Caco-2 (cell line): ENCODE data around the gene THOC6. TPM values are rescaled to one million over a fixed set of nuclear protein-coding genes. Genes with fewer than 3 reads are reported as not detected.

ENCODE experiments used
- BruUV-seq: library from RNA; stranded (reverse); fragments of 400-500 nt; replicated peaks from 2 replicates; lab custom pipeline; 2021; lab: Mats Ljungman, UMichigan
- CTCF ChIA-PET: fragments of 300-600 bp; sonication (Branson Sonifier 250); formaldehyde crosslinking; loops from one replicate; lab custom pipeline; 2022; ENCODE audit warnings: antibody characterized with exemption; lab: Charles Lee
- POLR2A ChIA-PET: fragments of 300-600 bp; sonication (Branson Sonifier 250); formaldehyde crosslinking; loops from one replicate; lab custom pipeline; 2022; ENCODE audit warnings: antibody characterized with exemption; lab: Charles Lee
- DNase-seq, 2 experiments: peaks; one replicate each; pipeline versions ENCODE4 v3.0.0 to v3.0.0-alpha.2; 2020 to 2022
- H3K27me3 ChIP-seq: replicated peaks from 2 replicates; pipeline ENCODE4 v1.6.0; 2011; ENCODE audit warnings: low read length; ENCODE audit not compliant: control insufficient read depth, insufficient read depth
- H3K36me3 ChIP-seq: 2 replicates; pipeline ENCODE4 v1.5.1; 2011; ENCODE audit warnings: low read length; ENCODE audit not compliant: control insufficient read depth, insufficient read depth
- H3K4me1 ChIP-seq: fragments of 250-450 bp; sonication (Bioruptor Pico); 2 replicates; pipeline ENCODE4 v1.5.1; 2020; ENCODE audit warnings: mild to moderate bottlenecking
- H3K4me3 ChIP-seq: 2 replicates; pipeline ENCODE4 v1.5.1; 2011; ENCODE audit warnings: low read depth, mild to moderate bottlenecking, control low read depth, low read length
- H3K9me3 ChIP-seq: fragments of 250-450 bp; sonication (Bioruptor Pico); 2 replicates; pipeline ENCODE4 v1.5.1; 2020; ENCODE audit warnings: mild to moderate bottlenecking, moderate library complexity
- H3K27ac Mint-ChIP-seq: one replicate; pipeline ENCODE4 v1.8.0; 2022; ENCODE audit warnings: mixed read lengths; ENCODE audit not compliant: unreplicated experiment
- H3K27me3 Mint-ChIP-seq: one replicate; pipeline ENCODE4 v1.8.0; 2022; ENCODE audit warnings: mixed read lengths; ENCODE audit not compliant: insufficient read depth, unreplicated experiment
- H3K36me3 Mint-ChIP-seq: one replicate; pipeline ENCODE4 v1.8.0; 2022; ENCODE audit warnings: mild to moderate bottlenecking, mixed read lengths; ENCODE audit not compliant: insufficient read depth, unreplicated experiment
- H3K4me1 Mint-ChIP-seq: one replicate; pipeline ENCODE4 v1.8.0; 2022; ENCODE audit warnings: low read depth, mixed read lengths; ENCODE audit not compliant: unreplicated experiment
- H3K4me3 Mint-ChIP-seq: one replicate; pipeline ENCODE4 v1.8.0; 2022; ENCODE audit warnings: mild to moderate bottlenecking, moderate library complexity, mixed read lengths; ENCODE audit not compliant: unreplicated experiment
- H3K9me3 Mint-ChIP-seq: one replicate; pipeline ENCODE4 v1.8.0; 2022; ENCODE audit warnings: mixed read lengths; ENCODE audit not compliant: unreplicated experiment
- intact Hi-C: fragments of 100-400 bp; cut with micrococcal nuclease; formaldehyde crosslinking; loops from one replicate; pipeline ENCODE4 v1.10.0; 2022; ENCODE audit not compliant: unreplicated experiment
- total RNA-seq: library from RNA; stranded (reverse); gene quantifications from 2 replicates; pipeline ENCODE4 v1.2.3, GENCODE V29; 2022
- TF ChIP-seq, protein P1 (sequence below), 2 experiments: fragments of 200-600 bp in 1 of 2; IDR thresholded peaks; 1 replicate in 1 of 2; 2 replicates in 1 of 2; pipeline versions ENCODE4 v1.5.1 to v1.8.0; 2011 to 2022; ENCODE audit warnings: antibody characterized with exemption in 1 of 2, control low read depth in 1 of 2, inconsistent platforms in 1 of 2, low read depth in 1 of 2, low read length in 1 of 2, mild to moderate bottlenecking in 1 of 2, moderate library complexity in 1 of 2; ENCODE audit not compliant: insufficient read depth in 1 of 2, severe bottlenecking in 1 of 2, unreplicated experiment in 1 of 2

THOC6 gene
- total RNA-seq, 1 experiment from 2014 or later = 48.0 TPM

- Histone ChIP-seq H3K4me1 (peaks cover 33% of the 10 kb centered on the region), H3K9me3 (no peaks in the 10 kb centered on the region), H3K36me3 (peaks cover 6% of the 10 kb centered on the region), H3K27me3 (no peaks in the 10 kb centered on the region), H3K4me3 (peak overlapping the region; percentile 69)
- peaks cover 21% of the 10 kb centered on the region for H3K4me1 Mint-ChIP-seq
- peaks cover 73% of the 10 kb centered on the region for H3K36me3 Mint-ChIP-seq
- H3K4me3 Mint-ChIP-seq = peak overlapping the region; percentile 72
- intact Hi-C loops = no loop called here
- no peaks in the 10 kb centered on the region for H3K9me3 Mint-ChIP-seq
- ChIA-PET CTCF (interaction anchor here (0.6 to 6.9 kb wide), 4 partner anchors 9 to 21 kb away, joined by 3 to 113 read pairs (median 19); no protein-coding TSS in a partner anchor), POLR2A (interaction anchor here (0.6 to 5.8 kb wide), 4 partner anchors 17 to 154 kb away, joined by 4 to 83 read pairs (median 8); no protein-coding TSS in a partner anchor)
- H3K27me3 Mint-ChIP-seq = no peaks in the 10 kb centered on the region
- DNase-seq = peak; percentile 88 to 90
- TF ChIP-seq, protein P1, sequence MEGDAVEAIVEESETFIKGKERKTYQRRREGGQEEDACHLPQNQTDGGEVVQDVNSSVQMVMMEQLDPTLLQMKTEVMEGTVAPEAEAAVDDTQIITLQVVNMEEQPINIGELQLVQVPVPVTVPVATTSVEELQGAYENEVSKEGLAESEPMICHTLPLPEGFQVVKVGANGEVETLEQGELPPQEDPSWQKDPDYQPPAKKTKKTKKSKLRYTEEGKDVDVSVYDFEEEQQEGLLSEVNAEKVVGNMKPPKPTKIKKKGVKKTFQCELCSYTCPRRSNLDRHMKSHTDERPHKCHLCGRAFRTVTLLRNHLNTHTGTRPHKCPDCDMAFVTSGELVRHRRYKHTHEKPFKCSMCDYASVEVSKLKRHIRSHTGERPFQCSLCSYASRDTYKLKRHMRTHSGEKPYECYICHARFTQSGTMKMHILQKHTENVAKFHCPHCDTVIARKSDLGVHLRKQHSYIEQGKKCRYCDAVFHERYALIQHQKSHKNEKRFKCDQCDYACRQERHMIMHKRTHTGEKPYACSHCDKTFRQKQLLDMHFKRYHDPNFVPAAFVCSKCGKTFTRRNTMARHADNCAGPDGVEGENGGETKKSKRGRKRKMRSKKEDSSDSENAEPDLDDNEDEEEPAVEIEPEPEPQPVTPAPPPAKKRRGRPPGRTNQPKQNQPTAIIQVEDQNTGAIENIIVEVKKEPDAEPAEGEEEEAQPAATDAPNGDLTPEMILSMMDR (IDR thresholded peaks at IDR 0.05; ENCODE audit: insufficient read depth in 1 of 2, low read depth in 1 of 2, low read length in 1 of 2, severe bottlenecking in 1 of 2, unreplicated experiment in 1 of 2) = no peak
- no TSS peak for BruUV-seq
- H3K27ac Mint-ChIP-seq = peak overlapping the region; percentile 89
Observed at GRCh38 chr16:3022208-3022683, 1.6 kb upstream of the THOC6 start.

DNA sequence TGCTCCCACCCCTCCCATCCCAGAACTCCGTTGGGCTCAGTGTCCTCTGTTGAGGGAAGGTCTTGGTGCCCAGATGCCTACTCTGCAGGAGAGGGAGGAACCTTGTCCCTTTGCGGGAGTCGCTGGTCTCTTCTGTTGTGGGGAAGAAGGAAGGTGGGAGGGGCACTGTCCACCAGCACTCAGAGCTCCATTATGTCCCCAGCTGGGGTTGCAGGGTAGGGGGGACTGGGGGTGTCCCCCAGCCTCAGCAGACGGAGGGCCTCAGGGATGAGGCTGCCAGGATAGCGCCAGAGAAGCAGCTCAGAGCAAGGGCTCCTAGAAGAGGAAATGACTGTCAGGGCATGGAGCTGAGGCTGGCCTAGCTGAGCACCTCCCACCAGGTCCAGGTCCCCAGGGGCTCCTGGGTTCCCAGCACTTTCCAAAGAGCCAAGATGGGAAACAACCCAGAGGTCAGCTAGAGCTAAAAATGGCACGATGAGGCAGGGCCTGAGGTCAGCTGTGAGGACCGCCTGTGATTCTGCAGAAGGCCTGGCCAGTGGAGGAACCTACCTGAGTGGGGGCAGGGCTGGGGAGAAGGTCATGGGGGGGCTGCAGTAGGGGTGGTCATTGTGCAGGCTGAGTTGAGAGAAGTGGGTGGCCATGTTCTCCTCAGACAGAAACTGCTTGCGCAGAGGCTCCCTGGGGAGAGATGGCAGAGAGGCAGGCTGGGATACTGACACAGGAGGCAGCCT, 986 bp upstream of the THOC6 start:
- Mint-ChIP-seq H3K4me1 (peaks cover 24% of the 10 kb centered on the region), H3K27ac (peak overlapping the region; percentile 89), H3K36me3 (peaks cover 76% of the 10 kb centered on the region), H3K9me3 (no peaks in the 10 kb centered on the region), H3K4me3 (peak overlapping the region; percentile 72), H3K27me3 (no peaks in the 10 kb centered on the region)
- TF ChIP-seq, protein P1 (IDR thresholded peaks at IDR 0.05; ENCODE audit: insufficient read depth in 1 of 2, low read depth in 1 of 2, low read length in 1 of 2, severe bottlenecking in 1 of 2, unreplicated experiment in 1 of 2) = no peak
- Histone ChIP-seq H3K27me3 (no peaks in the 10 kb centered on the region), H3K36me3 (peaks cover 6% of the 10 kb centered on the region), H3K4me3 (peak overlapping the region; percentile 69), H3K4me1 (peaks cover 29% of the 10 kb centered on the region), H3K9me3 (no peaks in the 10 kb centered on the region)
- no peak for DNase-seq
- ChIA-PET POLR2A (interaction anchor here (0.6 to 5.8 kb wide), 7 partner anchors 13 to 155 kb away, joined by 3 to 83 read pairs (median 6); no protein-coding TSS in a partner anchor), CTCF (interaction anchor here (0.6 to 6.9 kb wide), 5 partner anchors 8 to 53 kb away, joined by 3 to 113 read pairs (median 5); no protein-coding TSS in a partner anchor)
- intact Hi-C loops = no loop called here
- no TSS peak for BruUV-seq

DNA sequence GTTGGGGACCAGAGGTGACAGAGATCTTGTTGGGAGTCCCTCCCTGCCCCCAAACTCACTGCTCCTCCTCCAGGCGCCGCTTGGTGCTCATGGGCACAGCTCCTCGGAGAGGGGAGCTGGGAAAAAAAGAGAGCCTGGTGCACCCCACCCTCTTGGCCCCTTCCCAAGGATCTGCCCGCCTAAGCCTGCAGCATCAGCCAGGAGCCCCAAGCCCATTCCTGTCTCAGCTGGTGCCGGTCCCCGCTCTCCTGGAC, 493 bp upstream of the THOC6 start:
- peaks cover 26% of the 10 kb centered on the region for H3K4me1 ChIP-seq
- peak overlapping the region; percentile 89 for H3K27ac Mint-ChIP-seq
- H3K4me3 Mint-ChIP-seq = peak overlapping the region; percentile 72
- no TSS peak for BruUV-seq
- peaks cover 6% of the 10 kb centered on the region for H3K36me3 ChIP-seq
- H3K4me3 ChIP-seq = peak overlapping the region; percentile 69
- peaks cover 81% of the 10 kb centered on the region for H3K36me3 Mint-ChIP-seq
- no peaks in the 10 kb centered on the region for H3K27me3 Mint-ChIP-seq
- intact Hi-C loops = no loop called here
- TF ChIP-seq, protein P1 (IDR thresholded peaks at IDR 0.05; ENCODE audit: insufficient read depth in 1 of 2, low read depth in 1 of 2, low read length in 1 of 2, severe bottlenecking in 1 of 2, unreplicated experiment in 1 of 2) = no peak
- ChIA-PET POLR2A (interaction anchor here (0.6 to 5.8 kb wide), 4 partner anchors 13 to 135 kb away, joined by 3 to 83 read pairs (median 8); no protein-coding TSS in a partner anchor), CTCF (interaction anchor here (1.1 to 6.9 kb wide), 3 partner anchors 8 to 54 kb away, joined by 3 to 113 read pairs (median 33); no protein-coding TSS in a partner anchor)
- DNase-seq = peak in 1 of 2 experiments; percentile 62
- H3K9me3 ChIP-seq = no peaks in the 10 kb centered on the region
- H3K27me3 ChIP-seq = no peaks in the 10 kb centered on the region
- H3K9me3 Mint-ChIP-seq = no peaks in the 10 kb centered on the region
- peaks cover 24% of the 10 kb centered on the region for H3K4me1 Mint-ChIP-seq
